Activated CD4-positive, alpha-beta T cell treated with anti-CD3 and anti-CD28 coated beads, Interleukin-2, amount 50 U/mL, for 16 hours (primary cell): ENCODE data around the gene FURIN.
"Not testable (repeated sequence)": the region's sequence is repeated elsewhere in the genome, so short reads cannot be mapped to it uniquely, and the experiment has no call there.

Experiments used
- DNase-seq: peaks from one replicate; pipeline ENCODE4 v3.0.0-alpha.2; 2020

Gene FURIN

GRCh38 chr15:90845201-90845949 is 23.0 kb upstream of the FURIN start:
- DNase-seq = peak; percentile 87

- not testable (repeated sequence) for DNase-seq
Measured at GRCh38 chr15:90849424-90849823, 19.0 kb upstream of the FURIN start.

- DNase-seq = peak; percentile 73
Measured at GRCh38 chr15:90851114-90851513, 17.3 kb upstream of the FURIN start.

- no peak for DNase-seq
Measured at GRCh38 chr15:90851940-90852339, 16.4 kb upstream of the FURIN start.

- DNase-seq = no peak
Measured at GRCh38 chr15:90855139-90855538, 13.2 kb upstream of the FURIN start.

GRCh38 chr15:90857337-90857736 is 11.1 kb upstream of the FURIN start:
- DNase-seq = no peak

GRCh38 chr15:90857883-90858443 is 10.4 kb upstream of the FURIN start:
- no peak for DNase-seq

GRCh38 chr15:90859234-90860131 is 8.9 kb upstream of the FURIN start:
- no peak for DNase-seq

- DNase-seq = no peak
Measured at GRCh38 chr15:90860450-90860849, 7.9 kb upstream of the FURIN start.

- peak; percentile 71 for DNase-seq
Measured at GRCh38 chr15:90860942-90861675, 7.3 kb upstream of the FURIN start.

- no peak for DNase-seq
Measured at GRCh38 chr15:90862487-90862886, 5.9 kb upstream of the FURIN start.

GRCh38 chr15:90862964-90863778 is 5.2 kb upstream of the FURIN start:
- DNase-seq = no peak

DNA sequence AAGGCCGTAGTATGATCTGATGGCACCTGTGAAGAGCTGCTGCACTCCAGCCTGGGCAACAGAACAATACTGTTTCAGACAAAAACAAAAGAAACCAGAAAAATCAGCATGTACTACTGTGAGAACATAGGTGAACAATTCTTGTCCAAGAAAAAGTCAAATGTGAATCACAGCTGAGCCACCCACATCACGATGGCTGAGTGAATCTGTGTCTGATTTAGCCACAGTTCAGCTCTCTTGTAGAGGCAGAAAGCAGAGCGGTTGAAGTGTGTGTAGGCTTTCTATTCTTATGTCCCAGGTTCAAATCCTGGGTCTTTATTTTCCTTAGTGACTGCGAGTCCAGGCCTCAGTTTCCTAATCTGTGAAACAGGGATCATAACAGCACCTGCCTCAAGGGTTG is 4.4 kb upstream of the FURIN start:
- no peak for DNase-seq

- no peak for DNase-seq
Measured at GRCh38 chr15:90864507-90864906, 3.9 kb upstream of the FURIN start.

GRCh38 chr15:90865702-90866101 is 2.7 kb upstream of the FURIN start:
- DNase-seq = no peak

GRCh38 chr15:90866161-90866715 is 2.1 kb upstream of the FURIN start:
- no peak for DNase-seq

GRCh38 chr15:90866800-90867199 is 1.6 kb upstream of the FURIN start:
- no peak for DNase-seq

- DNase-seq = no peak
Measured at GRCh38 chr15:90869140-90869541, 753 bp downstream of the FURIN start.

- DNase-seq = peak; percentile 78
Measured at GRCh38 chr15:90869601-90870353, 1.4 kb downstream of the FURIN start.

GRCh38 chr15:90870354-90871138 is 2.2 kb downstream of the FURIN start:
- DNase-seq = no peak
